ENCODE data around the gene FAM114A1.

The FAM114A1 gene

DNA sequence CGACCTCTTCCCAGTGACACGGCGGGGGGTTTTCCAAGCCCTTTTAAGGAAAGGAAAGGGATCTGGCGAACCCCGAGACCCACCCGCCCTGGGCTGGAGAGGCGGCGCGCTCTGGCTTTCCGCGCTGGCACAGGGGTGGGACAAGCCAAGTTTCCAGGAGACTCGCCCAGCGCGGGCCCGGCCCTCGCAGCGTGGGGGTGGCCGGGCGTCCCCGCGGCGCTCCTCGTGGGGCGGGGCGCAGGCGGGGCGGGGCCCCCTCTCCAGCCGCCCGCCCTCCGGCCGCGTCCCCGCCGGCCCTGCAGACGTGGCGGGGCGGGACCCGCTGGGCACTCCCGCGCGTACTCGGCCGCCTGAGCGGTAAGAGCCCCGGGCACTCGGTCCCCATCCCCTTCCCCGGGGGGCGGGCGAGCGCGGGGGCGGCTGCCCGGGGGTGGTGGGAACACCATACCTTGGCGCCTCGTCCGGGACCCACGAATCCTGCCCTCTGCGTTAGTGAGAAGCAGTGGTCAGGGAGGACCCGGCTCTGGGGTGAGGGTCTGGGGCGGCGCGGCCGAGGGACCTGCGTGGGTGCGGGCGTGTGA is at the start of gene FAM114A1:
Gene FAM114A1, plus strand, starts transcription at position 329 of the 581 bp plus-strand sequence. CDS start 10,273 bp downstream, outside the sequence.
- peak; percentile 31 for DNase-seq

DNA sequence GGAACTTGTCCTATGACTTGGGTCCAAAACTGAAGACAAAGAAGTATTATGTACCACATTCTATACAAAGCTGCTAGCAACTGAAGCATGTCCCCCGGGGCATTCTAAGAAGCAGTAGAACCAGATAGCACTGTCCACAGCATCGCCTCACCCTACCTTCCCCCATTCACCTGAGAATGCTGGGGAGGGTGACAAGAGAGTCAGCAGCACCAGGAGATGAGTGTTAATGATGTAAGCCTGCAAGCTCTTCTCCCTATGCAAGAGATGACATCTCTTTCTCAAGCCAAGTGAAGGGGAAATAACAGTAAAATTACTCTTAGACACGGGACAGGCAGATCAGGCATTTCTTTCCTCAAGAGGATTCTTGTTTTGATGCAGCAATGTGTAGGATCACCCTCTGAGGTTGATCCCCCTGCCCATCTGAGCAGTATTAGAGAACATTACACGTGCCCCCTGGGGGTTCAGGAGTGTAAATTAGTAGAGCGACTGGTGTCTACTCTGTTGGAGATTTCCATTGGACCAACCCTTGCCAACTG is 49.1 kb upstream of the FAM114A1 start:
- DNase-seq: no peak

DNA sequence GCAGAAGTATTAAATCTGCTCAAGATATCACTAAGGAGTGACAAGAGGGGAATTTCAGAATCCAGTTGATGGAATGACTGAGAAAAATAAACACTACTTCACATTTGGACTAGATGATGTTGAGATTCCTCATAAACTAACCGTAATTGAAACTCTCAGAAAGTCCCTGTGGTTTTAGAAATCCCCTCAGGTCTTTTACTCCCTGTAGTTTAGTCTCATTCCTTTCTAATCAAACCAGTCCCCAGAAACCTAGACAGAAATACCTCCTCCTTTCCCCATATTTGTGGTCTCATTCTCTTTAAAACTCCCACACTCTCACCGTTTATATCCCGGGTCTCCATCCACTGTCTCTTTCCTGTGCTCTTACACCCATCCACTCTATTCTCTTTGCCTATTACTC is 48.0 kb upstream of the FAM114A1 start:
- DNase-seq: no peak

DNA sequence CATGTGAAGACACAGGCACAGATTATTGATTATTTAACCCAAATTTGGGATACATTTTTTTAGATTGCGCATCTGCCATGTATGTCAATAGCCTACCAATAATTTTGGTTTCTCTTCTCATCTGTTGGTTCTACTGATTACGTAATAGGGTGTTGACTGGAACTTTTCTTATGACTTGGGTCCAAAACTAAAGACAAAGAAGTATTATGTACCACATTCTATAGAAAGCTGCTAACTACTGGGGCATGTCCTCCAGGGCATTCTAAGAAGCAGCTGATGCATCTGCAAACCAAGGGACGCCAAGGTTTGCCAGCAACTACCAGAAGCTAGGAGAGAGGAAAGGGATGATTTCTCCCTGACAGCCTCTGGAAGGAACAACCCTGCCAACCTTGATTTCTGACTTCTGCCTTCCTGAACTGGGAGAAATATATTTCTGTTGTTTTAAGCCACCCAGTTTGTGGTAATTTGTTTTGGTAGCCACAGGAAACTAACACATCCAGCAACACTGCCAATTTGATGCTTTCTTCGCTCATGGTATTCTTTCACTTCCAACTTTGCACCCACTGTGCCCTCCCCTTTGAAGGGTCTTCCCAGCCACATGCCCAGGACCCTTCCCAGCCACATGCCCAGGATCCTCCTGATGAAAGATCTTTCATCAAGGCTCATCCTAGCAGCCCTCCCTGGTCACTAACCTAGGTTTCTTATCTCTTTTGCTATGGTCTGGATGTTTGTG is 47.1 kb upstream of the FAM114A1 start:
- no peak for DNase-seq

DNA sequence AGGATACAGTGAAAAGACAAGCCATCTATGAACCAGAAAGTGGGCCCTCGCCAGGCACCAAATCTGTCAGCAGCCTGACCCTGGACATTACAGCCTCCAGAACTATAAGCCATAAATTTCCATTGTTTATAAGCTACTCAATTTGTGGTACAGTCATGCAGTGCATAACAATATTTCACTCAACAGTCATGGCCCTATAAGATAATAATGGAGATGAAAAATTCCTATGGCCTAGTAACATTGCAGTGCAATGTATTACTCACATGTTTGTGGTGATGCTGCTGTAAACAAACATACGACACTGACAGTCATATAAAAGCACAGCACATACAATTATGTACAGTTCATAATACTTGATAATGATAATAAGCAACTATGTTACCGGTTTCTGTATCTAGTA is 45.9 kb upstream of the FAM114A1 start:
- DNase-seq: no peak

DNA sequence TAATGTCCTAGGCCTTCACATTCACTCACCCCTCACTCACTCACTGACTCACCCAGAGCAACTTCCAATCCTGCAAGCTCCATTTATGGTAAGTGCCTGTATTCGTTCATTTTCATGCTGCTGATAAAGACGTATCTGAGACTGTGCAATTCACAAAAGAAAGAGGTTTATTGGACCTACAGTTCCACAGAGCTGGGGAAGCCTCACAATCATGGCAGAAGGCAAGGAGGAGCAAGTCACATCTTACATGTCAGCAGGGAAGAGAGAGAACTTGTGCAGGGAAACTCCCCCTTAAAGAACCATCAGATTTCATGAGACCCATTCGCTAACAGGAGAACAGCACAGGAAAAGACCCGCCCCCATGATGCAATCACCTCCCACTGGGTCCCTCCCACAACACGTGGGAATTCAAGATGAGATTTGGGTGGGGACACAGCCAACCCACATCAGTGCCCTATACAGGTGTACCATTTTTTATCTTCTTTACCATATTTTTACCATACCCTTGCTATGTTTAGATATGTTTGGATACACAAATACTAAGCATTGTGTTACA is 44.8 kb upstream of the FAM114A1 start:
- no peak for DNase-seq

DNA sequence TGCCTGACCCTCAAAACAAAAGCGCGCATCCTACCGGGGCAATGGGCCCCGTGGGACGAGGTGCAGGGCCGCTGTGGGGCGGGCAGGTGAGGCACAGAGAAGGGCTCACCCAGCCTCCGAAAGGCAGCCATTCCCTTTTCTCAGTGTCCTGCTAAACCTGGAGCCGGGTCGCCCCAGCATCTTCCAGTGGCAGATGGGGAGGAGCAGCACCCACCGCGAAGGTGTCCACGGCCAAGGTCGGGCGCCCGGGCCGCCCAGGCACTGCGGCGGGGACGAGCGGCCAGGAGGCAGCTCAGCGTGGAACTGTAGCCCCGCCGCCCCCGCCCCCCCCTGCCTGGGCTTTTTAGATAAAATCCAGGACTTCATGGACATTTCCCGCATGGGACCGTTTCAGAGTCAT is 43.8 kb upstream of the FAM114A1 start:
- no peak for DNase-seq

DNA sequence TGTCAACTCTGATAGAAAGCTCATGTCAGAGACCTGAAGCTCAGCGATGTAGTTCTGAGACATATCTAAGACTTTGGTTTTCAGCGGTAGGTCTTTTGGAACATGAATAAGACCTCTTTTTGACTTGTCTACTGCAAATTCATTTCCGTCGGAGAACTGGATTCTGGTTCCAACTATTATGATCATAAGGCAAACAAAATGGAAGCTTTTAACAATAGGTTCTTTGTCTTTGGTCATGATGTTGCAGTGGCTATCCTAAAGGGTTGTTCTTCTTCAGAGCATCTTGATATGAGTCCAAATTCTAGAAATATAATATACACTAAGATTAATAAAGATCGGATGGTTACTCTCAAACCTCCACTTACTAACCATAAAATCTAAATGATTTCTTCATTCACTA is 38.4 kb upstream of the FAM114A1 start:
- no peak for DNase-seq

DNA sequence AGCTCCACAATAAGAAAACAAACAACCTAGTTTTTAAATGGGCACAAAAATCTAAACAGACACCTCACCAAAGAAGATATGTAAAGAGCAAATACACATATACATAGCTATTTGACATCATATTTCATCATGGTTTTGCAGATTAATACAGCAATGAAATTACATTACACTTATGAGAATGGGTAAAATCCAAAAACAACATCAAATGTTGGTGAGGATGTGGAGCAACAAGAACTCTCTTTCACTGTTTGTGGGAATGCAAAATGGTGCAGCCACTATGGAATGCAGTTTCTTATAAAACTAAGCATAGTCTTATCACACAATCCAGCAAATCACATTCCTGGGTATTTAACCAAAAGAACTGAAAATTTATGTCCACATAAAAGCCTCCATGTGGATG is 36.0 kb upstream of the FAM114A1 start:
- DNase-seq: no peak

DNA sequence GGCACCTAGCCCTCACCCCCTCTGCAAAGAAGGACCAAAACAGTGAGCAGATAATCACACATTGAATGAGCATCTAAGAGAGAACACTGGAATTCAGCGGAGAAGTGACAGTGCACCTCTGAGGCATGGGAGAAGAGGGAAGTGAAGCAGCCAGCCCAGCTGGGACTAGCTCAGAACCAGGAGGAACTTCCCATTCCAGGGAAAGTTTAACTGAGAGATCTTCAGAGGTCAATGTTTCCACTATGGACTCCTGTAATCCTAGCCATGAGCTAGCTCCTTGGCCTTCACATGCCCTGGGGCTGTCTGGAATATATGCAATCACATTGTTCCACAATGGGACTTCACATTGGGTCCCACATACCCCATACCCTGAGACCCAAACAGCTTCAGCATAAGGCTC is 35.4 kb upstream of the FAM114A1 start:
- DNase-seq: no peak

DNA sequence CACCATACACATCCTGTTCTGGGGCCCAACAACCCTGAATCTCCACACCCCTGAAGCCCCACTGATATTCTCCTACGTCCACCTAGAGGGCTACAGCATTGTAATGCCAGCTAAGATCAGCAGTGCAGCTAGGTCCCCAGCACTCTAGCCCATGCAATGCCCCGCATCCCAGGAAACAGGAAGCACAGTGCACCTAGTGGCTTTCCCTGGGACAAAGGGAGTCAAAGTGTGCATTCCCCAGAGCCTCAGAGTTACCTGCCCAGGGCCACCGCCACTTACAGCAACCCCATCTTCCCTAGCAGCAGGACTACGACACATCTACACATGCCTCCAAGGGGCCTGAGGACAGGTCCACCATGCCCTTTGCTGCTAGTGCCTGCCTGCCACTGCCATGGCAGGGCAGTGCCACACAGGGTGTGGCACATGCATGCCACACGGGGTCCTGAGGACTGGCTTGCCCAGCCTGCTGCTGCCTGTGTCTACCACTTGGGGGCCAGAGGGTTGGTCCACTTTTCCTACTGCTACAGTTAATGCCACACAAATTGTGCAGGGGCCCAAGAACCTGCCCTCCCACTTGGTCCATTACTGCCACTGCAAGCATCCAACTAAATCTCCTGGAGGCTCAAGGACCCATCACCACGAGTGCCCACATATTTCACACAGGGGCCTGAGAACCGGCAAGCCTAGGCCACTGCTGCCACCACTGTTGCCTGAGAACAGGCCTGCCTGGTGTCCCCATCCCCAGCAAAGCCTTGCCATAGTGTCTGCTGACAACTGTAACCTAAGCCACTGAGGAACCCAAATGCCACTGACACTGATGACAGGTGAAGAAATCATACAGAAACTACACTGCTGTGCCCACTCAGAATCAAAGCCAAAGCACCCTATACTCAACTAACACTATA is 34.7 kb upstream of the FAM114A1 start:
- DNase-seq: no peak

DNA sequence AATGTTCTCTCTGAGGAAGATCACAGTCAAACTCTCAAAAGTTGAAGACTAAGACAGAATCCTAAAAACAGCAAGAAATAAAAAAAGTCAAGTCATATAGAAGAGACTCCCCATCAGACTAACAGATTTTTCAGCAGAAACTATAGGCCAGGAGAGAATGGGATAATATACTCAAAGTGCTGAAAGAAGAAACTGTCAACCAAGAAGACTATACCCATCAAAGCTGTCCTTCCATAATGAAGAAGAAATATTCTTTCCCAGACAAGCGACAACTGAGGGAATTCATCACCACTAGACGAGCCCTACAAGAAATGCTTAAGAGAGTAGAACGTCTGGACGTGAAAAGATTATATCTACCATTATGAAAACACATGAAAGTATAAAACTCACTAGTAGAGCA is 33.0 kb upstream of the FAM114A1 start:
- no peak for DNase-seq

DNA sequence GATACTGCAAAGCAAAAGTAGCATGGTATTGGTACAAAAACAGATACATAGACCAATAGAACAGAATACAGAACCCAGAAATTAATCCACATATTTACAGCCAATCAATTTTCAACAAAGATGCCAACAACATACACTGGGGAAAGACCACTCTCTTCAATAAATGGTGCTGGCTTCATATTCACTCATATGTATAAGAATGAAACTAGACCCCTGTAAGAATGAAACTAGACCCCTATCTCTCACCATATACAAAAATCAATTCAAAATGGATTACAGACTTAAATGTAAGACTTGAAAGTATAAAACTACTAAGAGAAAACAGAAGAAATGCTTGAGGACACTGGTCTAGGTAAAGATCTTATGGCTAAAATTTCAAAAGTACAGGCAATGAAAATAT is 30.3 kb upstream of the FAM114A1 start:
- DNase-seq: no peak

DNA sequence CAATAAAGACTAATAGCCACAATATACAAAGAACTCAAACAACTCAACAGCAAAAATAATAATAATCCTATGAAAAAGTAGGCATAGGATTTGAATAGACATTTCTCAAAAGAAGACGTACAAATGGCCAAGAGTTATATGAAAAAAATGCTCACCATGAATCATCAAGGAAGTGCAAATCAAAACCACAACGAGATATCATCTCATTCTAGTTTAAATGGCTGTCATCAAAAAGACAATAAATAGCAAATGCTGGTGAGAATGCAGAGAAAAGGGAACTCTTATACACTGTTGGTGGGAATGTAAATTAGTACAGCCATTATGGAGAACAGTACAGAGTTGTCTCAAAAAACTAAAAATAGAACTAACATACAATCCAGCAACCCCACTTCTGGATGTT is 29.8 kb upstream of the FAM114A1 start:
- no peak for DNase-seq

DNA sequence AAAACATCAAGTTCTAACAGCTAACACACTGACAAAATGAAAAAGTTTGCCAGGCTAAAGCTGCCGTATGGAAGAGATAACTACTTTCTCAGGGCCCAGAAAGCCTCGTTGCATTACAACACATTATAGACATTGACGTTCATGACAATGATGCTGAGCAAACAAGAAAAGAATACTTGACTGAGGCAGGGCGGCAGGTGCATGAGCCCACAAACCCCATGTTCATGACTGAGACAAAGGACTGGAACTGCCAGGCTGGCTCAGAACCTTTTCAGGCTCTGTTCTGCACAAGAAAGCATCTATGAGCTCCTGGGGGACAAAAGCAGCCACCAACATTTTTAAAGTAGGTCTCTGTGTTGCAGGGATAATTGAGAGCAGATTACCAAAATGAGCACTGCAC is 24.6 kb upstream of the FAM114A1 start:
- DNase-seq: no peak

DNA sequence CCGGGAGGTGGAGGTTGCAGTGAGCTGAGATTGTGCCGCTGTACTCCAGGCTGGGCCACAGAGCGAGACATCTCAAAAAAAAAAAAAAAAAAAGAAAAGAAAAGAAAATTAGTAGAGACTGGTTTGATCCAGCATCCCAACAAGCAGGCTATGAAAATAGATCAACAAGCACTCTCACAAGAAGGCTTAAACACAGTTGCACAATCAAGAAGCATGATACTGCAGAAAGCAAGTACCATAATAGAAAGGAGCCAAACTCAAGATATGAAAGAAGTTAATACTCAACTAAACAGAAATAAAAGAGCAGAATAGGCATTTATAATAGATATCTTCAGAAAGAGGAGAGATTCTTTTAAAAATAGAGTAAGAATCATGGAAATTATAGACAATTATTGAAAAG is 21.6 kb upstream of the FAM114A1 start:
- DNase-seq: no peak

DNA sequence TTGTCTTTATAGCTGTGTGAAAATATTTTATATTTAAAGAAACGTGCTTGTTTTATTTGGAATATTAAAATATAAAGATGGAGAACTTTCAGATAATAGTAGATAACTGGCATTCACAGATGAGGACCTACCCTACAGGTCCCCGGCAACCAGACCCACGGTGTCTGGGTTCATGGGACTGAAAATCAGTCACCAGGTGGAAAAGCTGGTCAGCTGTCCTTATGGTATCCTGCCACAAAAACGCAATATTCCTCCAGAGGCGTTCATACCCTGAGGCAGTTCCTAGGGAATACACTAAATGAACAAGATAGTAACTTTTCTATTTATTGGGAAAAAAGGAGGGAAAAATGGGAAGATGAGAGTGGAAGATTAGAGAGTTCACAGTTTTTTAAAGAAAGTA is 12.1 kb upstream of the FAM114A1 start:
- DNase-seq: no peak

DNA sequence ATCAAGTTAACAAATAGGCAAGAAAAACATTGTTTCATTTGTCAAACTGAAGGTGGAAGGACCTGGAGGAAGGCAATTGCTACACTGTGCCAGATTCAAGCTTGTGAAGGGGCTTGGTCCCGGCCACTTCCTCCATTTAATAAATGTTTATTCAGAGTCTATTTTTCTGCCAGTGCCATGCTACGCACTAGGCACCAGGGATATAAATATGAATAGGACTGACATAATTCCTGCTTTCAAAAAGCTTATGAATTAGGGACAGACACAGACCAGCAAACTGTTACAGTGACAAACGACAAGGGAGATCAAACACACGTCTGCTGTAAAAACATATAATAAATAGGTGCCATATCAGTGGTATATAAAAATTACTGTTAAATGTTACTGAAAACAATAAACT is 11.6 kb upstream of the FAM114A1 start:
- no peak for DNase-seq

DNA sequence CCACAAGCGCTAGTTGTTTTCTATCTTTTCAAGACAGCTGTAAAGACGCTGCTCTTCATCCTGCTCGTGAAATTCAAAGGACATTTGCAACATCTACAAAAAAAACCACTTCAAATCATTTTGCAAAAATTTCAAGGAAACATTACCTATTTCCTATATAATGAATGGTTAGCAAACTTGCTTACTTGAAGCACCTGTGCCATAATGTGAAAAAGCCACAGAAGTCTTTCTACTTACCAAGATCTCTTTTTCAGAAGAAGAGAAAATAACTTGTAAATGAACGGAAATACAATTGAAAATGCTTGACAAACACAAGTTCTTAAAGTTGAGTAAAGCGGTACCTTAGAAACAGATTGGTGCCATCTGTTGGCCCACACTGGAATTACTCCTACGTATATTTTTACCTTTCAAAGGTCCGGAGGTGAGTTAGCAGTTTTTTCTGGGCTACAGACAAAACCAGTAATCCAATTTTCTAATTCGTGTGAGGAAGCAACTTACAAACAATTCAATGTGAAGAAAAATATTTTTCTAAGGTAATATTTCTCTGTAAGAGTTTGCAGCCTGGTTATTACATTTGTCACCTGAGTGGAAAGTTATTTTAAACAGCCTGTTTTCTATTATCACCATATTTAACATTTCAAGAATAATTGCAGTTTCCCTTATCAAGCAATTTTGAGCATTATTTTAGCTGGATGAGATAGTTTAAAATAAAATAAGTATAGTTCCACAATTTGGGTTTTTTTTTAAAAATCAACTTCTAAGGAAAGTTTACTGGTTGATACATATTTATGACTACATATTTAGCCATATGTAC is 10.9 kb upstream of the FAM114A1 start, which contains the start of gene TLR6:
Gene TLR6, minus strand, starts transcription at position 294 of the 814 bp plus-strand sequence. CDS start 27,344 bp downstream, outside the sequence.
- DNase-seq: peak; percentile 49

DNA sequence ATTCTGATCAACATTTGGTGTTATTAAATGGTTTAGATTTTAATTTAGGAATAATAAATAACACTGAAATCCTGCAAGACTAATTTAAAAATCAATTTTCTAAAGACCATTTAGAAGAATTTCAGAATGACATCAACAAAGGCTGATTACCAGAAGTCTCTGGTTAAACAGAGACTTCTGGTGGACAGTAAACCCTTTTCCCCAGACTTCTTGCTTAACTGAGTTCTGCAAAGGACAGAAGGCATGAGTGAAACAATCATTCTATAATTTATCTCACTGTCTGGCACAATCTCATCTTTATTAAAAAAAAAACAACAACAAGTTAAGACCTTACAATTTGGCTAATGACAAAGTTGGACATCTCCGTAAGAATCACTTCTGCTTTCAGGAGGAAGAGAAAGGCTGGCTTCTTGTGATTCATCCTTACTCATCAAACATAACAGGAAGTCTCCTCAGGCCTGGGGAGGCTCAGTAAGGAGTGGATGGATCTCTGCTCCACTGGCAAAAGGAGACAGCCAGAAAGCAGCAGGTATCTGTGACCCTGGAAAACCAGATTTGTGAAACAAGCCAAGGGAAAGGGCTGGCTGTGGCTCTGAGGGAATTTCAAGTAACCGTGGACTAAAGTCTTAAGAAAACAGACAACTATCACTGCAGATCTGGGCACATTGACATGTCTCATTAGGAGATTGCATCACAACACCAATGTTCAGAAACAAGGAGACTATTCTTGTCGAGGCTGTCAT is 10.1 kb upstream of the FAM114A1 start:
- peak; percentile 32 for DNase-seq

DNA sequence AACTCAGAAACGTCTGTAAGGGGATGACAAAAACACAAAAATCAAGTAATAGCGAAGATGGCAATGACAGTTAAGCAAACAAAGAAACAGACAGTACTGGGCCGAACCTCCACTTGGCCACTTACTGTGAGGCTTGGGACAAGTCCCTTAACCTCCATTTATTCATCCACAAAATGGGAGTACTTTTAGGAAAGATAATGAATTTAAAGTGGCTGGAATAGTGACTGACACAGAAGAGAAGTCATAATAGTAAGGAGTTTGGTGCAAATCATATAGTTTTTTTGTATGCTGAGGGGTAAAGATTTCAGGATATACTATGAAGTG is 9.5 kb upstream of the FAM114A1 start:
- no peak for DNase-seq

DNA sequence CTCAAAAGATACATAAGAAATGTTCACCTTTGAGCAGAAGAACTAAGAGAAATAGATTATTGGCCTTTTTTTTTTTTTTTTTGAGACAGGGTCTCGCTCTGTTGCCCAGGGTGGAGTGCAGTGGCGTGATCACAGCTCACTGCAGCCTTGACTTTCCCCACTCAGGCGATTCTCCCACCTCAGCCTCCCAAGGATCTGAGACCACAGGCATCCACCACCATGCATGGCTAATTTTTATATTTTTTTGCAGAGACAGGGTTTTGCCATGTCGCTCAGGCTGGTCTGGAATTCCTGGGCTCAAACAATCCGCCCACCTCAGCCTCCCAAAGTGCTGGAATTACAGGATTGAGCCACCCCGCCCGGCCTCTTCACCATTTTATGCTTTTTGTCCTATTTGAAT is 8.1 kb upstream of the FAM114A1 start:
- no peak for DNase-seq

All from stimulated activated CD4-positive, alpha-beta T cell treated with anti-CD3 and anti-CD28 coated beads, Interleukin-4, amount 100 ng/mL, for 1 hour (primary cell).